Stimulated activated CD4-positive, alpha-beta T cell treated with anti-CD3 and anti-CD28 coated beads, Interleukin-4, amount 100 ng/mL, for 48 hours (primary cell): ENCODE measurements around the gene B4GALNT4.
A peak's percentile ranks its signal among the peaks of the same experiment; 100 is the strongest.
"Not testable (repeated sequence)": the region's sequence is repeated elsewhere in the genome, so short reads cannot be mapped to it uniquely, and the experiment has no call there.

Source experiments
- DNase-seq, 2 donors: peaks; one replicate each; pipeline ENCODE4 v3.0.0-alpha.2; 2020; ENCODE audit warnings: low read depth in 2 of 2

The B4GALNT4 gene

GRCh38 chr11:369336-370018 is at the start of gene B4GALNT4:
Gene B4GALNT4 (plus strand): TSS chr11:369499. CDS start chr11:369804, 305 bp downstream.
- DNase-seq, result no peak

- DNase-seq, result not testable (repeated sequence)
These were observed 49.4 kb upstream of the B4GALNT4 start for GRCh38 chr11:319888-320273.

GRCh38 chr11:324156-324555 is 45.1 kb upstream of the B4GALNT4 start:
- DNase-seq, result no peak

GRCh38 chr11:324593-325517 is 44.4 kb upstream of the B4GALNT4 start:
- DNase-seq, result not testable (repeated sequence)

- no peak for DNase-seq
These were observed 43.3 kb upstream of the B4GALNT4 start for GRCh38 chr11:325796-326591.

GRCh38 chr11:326592-326841 is 42.8 kb upstream of the B4GALNT4 start:
- no peak for DNase-seq

GRCh38 chr11:326842-327580 is 42.3 kb upstream of the B4GALNT4 start:
- DNase-seq, result peak in 1 of 2 donors; percentile 54

GRCh38 chr11:327581-327923 is 41.7 kb upstream of the B4GALNT4 start:
- DNase-seq, result no peak

GRCh38 chr11:328012-328411 is 41.3 kb upstream of the B4GALNT4 start:
- no peak for DNase-seq

GRCh38 chr11:328516-329100 is 40.7 kb upstream of the B4GALNT4 start:
- DNase-seq, result not testable (repeated sequence)

GRCh38 chr11:329886-330253 is 39.4 kb upstream of the B4GALNT4 start:
- DNase-seq, result no peak

GRCh38 chr11:330307-330693 is 39.0 kb upstream of the B4GALNT4 start:
- no peak for DNase-seq

GRCh38 chr11:330694-331357 is 38.5 kb upstream of the B4GALNT4 start:
- DNase-seq, result no peak

GRCh38 chr11:331358-332060 is 37.8 kb upstream of the B4GALNT4 start:
- no peak for DNase-seq

- no peak for DNase-seq
These were observed 36.4 kb upstream of the B4GALNT4 start for GRCh38 chr11:332651-333480.

GRCh38 chr11:333616-334263 is 35.6 kb upstream of the B4GALNT4 start:
- DNase-seq, result not testable (repeated sequence)

- no peak for DNase-seq
These were observed 34.9 kb upstream of the B4GALNT4 start for GRCh38 chr11:334264-334994.
